Hematopoietic multipotent progenitor cell treated with erythropoietin and hydrocortisone succinate and interleukin-3 and kit ligand, for 8 days (in vitro differentiated cells): ENCODE data around the gene TGFBI.

Source experiments
- DNase-seq: peaks from one replicate; pipeline ENCODE4 v3.0.0-alpha.2; 2015

The TGFBI gene

GRCh38 chr5:136051486-136052220 lies 22.9 kb downstream of the TGFBI start:
- DNase-seq = no peak

GRCh38 chr5:136052692-136053335 lies 24.0 kb downstream of the TGFBI start:
- DNase-seq = no peak

- DNase-seq = peak; percentile 41
These were observed 24.8 kb downstream of the TGFBI start for GRCh38 chr5:136053336-136054141.

GRCh38 chr5:136054142-136055019 lies 25.6 kb downstream of the TGFBI start:
- DNase-seq = no peak

GRCh38 chr5:136055612-136056309 lies 27.0 kb downstream of the TGFBI start:
- DNase-seq = no peak

- DNase-seq = no peak
These were observed 27.5 kb downstream of the TGFBI start for GRCh38 chr5:136056336-136056735.

- no peak for DNase-seq
These were observed 28.1 kb downstream of the TGFBI start for GRCh38 chr5:136056771-136057335.

- DNase-seq = no peak
These were observed 28.7 kb downstream of the TGFBI start for GRCh38 chr5:136057401-136058038.

GRCh38 chr5:136058039-136058971 lies 29.5 kb downstream of the TGFBI start:
- no peak for DNase-seq

- DNase-seq = no peak
These were observed 30.2 kb downstream of the TGFBI start for GRCh38 chr5:136058972-136059354.

GRCh38 chr5:136060963-136061362 lies 32.2 kb downstream of the TGFBI start:
- no peak for DNase-seq

GRCh38 chr5:136061630-136062365 lies 33.0 kb downstream of the TGFBI start:
- DNase-seq = no peak

- DNase-seq = peak; percentile 80
These were observed 33.8 kb downstream of the TGFBI start for GRCh38 chr5:136062366-136063274.

- no peak for DNase-seq
These were observed 35.1 kb downstream of the TGFBI start for GRCh38 chr5:136063778-136064465.

- no peak for DNase-seq
These were observed 35.7 kb downstream of the TGFBI start for GRCh38 chr5:136064510-136064909.

GRCh38 chr5:136065588-136065987 lies 36.8 kb downstream of the TGFBI start:
- DNase-seq = no peak

- no peak for DNase-seq
These were observed 38.0 kb downstream of the TGFBI start for GRCh38 chr5:136066661-136067271.
